Panc1 (cell line): ENCODE results near the gene HPDL. TPM values are rescaled to one million over a fixed set of nuclear protein-coding genes. Genes with fewer than 3 reads are reported as not detected.

Experiments used
- ATAC-seq: fragments of 200-7000 bp; cut with Tn5 transposase; 2 replicates; pipeline ENCODE4 v1.9.1; 2020; ENCODE audit warnings: mild to moderate bottlenecking, moderate library complexity
- BruUV-seq: library from RNA; stranded (reverse); fragments of 400-500 nt; replicated peaks from 2 replicates; lab custom pipeline; 2021; lab: Mats Ljungman, UMichigan
- CTCF ChIA-PET: fragments of 300-600 bp; sonication (Branson Sonifier 250); formaldehyde crosslinking; loops from one replicate; lab custom pipeline; 2022; ENCODE audit warnings: antibody characterized with exemption; lab: Charles Lee
- POLR2A ChIA-PET: fragments of 300-600 bp; sonication (Branson Sonifier 250); formaldehyde crosslinking; loops from one replicate; lab custom pipeline; 2022; ENCODE audit warnings: antibody characterized with exemption; lab: Charles Lee
- DNase-seq: peaks from one replicate; pipeline ENCODE4 v3.0.0-alpha.2; 2010; ENCODE audit warnings: low read depth, low spot score
- H3K27ac ChIP-seq: 2 replicates; pipeline ENCODE4 v1.5.1; 2011; ENCODE audit warnings: mild to moderate bottlenecking, low read length, inconsistent platforms
- H3K27me3 ChIP-seq: fragments of 200-500 bp; sonication (Bioruptor generic); 2 replicates; pipeline ENCODE4 v1.6.0; 2014; ENCODE audit warnings: low read length, inconsistent platforms; ENCODE audit not compliant: control insufficient read depth, insufficient read depth
- H3K36me3 ChIP-seq: fragments of 200-500 bp; sonication (Bioruptor generic); 2 replicates; pipeline ENCODE4 v1.5.1; 2014; ENCODE audit warnings: inconsistent platforms, mild to moderate bottlenecking, low read length, moderate library complexity; ENCODE audit not compliant: control insufficient read depth, insufficient read depth
- H3K4me1 ChIP-seq: 2 replicates; pipeline ENCODE4 v1.5.1; 2011; ENCODE audit warnings: inconsistent platforms, mild to moderate bottlenecking, low read length, moderate library complexity; ENCODE audit not compliant: control insufficient read depth, insufficient read depth
- H3K4me3 ChIP-seq, 2 experiments: 2 replicates each; pipeline ENCODE4 v1.5.1; 2011 to 2012; ENCODE audit warnings: low read depth in 2 of 2, low read length in 2 of 2, mild to moderate bottlenecking in 2 of 2, inconsistent platforms in 1 of 2, moderate library complexity in 1 of 2
- H3K9me3 ChIP-seq: fragments of 200-500 bp; sonication (Bioruptor generic); 2 replicates; pipeline ENCODE4 v1.5.1; 2014; ENCODE audit warnings: low read depth, mild to moderate bottlenecking, inconsistent platforms, low read length, moderate library complexity; ENCODE audit not compliant: control insufficient read depth, insufficient read depth
- CTCF ChIP-seq: fragments of 450-650 bp; IDR thresholded peaks from 2 replicates; pipeline ENCODE4 v1.5.1; 2017; ENCODE audit warnings: mild to moderate bottlenecking
- POLR2AphosphoS5 ChIP-seq: IDR thresholded peaks from 2 replicates; pipeline ENCODE4 v1.6.1; 2012; ENCODE audit warnings: mild to moderate bottlenecking, low read depth, low read length, moderate library complexity
- REST ChIP-seq, 2 experiments: IDR thresholded peaks; 2 replicates each; pipeline ENCODE4 v1.6.1; 2011 to 2012; ENCODE audit warnings: low read depth in 2 of 2, control low read depth in 1 of 2, low read length in 1 of 2, mild to moderate bottlenecking in 1 of 2, moderate library complexity in 1 of 2; ENCODE audit not compliant: insufficient read depth in 1 of 2
- SIN3A ChIP-seq: IDR thresholded peaks from 2 replicates; pipeline ENCODE4 v1.6.1; 2012; ENCODE audit warnings: low read depth, mild to moderate bottlenecking, low read length, moderate library complexity, borderline replicate concordance; ENCODE audit not compliant: insufficient read depth
- TCF7L2 ChIP-seq: IDR thresholded peaks from 2 replicates; pipeline ENCODE4 v1.6.1; 2011; ENCODE audit warnings: mild to moderate bottlenecking, low read depth, low read length, inconsistent platforms
- in situ Hi-C: cut with HindIII; loops from 2 replicates; pipeline ENCODE4 v1.10.0; 2016; ENCODE audit warnings: low sequenced_read_pairs, low pct_unique_long_range_greater_than_20kb
- intact Hi-C: fragments of 100-400 bp; cut with micrococcal nuclease; formaldehyde crosslinking; loops from one replicate; pipeline ENCODE4 v1.10.0; 2022; ENCODE audit not compliant: unreplicated experiment
- total RNA-seq: library from RNA; stranded (reverse); gene quantifications from one replicate; pipeline ENCODE4 v1.2.1, GENCODE V29; 2021; ENCODE audit not compliant: unreplicated experiment

The HPDL gene
- total RNA-seq, 1 experiment from 2014 or later = 1.9 TPM

- intact Hi-C loops = no loop called here
- Histone ChIP-seq H3K27ac (no peak overlapping the region), H3K9me3 (no peaks in the 10 kb centered on the region), H3K36me3 (no peaks in the 10 kb centered on the region), H3K4me1 (no peaks in the 10 kb centered on the region), H3K27me3 (no peaks in the 10 kb centered on the region), H3K4me3 (no peak overlapping the region)
- no TSS peak for BruUV-seq
- ATAC-seq = no peak
- DNase-seq = no peak
- POLR2A ChIA-PET = interaction anchor here (1.1 kb wide), 1 partner anchor 25 kb away, joined by 3 read pairs; the partner anchor contains the start of genes MUTYH and TOE1
- TF ChIP-seq REST (IDR thresholded peaks at IDR 0.05; ENCODE audit: insufficient read depth in 1 of 2, low read depth in 2 of 2, low read length in 1 of 2) (no peak), POLR2AphosphoS5 (no peak), SIN3A (no peak), CTCF (no peak), TCF7L2 (no peak)
- in situ Hi-C loops = no loop called here
- CTCF ChIA-PET = no interaction called here
These were observed 12.4 kb upstream of the HPDL start for GRCh38 chr1:45314266-45314665.

- no peak for ATAC-seq
- TF ChIP-seq SIN3A = no peak
- no peak for TF ChIP-seq POLR2AphosphoS5
- TF ChIP-seq REST (IDR thresholded peaks at IDR 0.05; ENCODE audit: insufficient read depth in 1 of 2, low read depth in 2 of 2, low read length in 1 of 2) = no peak
- TF ChIP-seq CTCF = no peak
- no peak for TF ChIP-seq TCF7L2
- Histone ChIP-seq H3K4me1 (no peaks in the 10 kb centered on the region), H3K4me3 (no peak overlapping the region), H3K27me3 (no peaks in the 10 kb centered on the region), H3K27ac (no peak overlapping the region), H3K36me3 (no peaks in the 10 kb centered on the region), H3K9me3 (no peaks in the 10 kb centered on the region)
- ChIA-PET POLR2A (no interaction called here), CTCF (no interaction called here)
- intact Hi-C loops (no loop called here), in situ Hi-C loops (no loop called here)
- no TSS peak for BruUV-seq
- DNase-seq = no peak
These were observed 9.5 kb upstream of the HPDL start for GRCh38 chr1:45317166-45317565.
